ENCODE data around the gene ASB2.

DNA sequence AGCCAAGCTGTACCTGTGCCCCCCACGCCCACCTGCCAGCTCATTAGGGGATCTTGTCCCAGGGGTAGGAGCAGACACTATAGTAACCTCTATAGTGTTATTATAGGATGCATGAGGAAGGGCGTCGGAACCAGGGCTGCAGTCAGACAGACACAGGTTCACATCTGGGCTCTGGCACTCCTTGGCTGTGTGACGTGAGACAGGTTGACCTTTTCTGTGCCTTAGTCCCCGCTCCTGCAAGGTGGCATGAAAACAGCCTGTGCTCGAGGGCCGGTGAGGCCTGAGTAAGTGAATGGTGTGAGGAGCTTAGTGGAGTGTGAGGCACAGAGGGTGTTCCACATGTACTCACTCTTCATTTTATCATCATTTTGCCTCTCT lies 19.0 kb downstream of the ASB2 start:
- TF ChIP-seq, protein P1, sequence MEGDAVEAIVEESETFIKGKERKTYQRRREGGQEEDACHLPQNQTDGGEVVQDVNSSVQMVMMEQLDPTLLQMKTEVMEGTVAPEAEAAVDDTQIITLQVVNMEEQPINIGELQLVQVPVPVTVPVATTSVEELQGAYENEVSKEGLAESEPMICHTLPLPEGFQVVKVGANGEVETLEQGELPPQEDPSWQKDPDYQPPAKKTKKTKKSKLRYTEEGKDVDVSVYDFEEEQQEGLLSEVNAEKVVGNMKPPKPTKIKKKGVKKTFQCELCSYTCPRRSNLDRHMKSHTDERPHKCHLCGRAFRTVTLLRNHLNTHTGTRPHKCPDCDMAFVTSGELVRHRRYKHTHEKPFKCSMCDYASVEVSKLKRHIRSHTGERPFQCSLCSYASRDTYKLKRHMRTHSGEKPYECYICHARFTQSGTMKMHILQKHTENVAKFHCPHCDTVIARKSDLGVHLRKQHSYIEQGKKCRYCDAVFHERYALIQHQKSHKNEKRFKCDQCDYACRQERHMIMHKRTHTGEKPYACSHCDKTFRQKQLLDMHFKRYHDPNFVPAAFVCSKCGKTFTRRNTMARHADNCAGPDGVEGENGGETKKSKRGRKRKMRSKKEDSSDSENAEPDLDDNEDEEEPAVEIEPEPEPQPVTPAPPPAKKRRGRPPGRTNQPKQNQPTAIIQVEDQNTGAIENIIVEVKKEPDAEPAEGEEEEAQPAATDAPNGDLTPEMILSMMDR (conservative IDR thresholded peaks at IDR 0.05; ENCODE audit: low read depth, low read length) = no peak
- no peak for TF ChIP-seq EZH2 (IDR thresholded peaks at IDR 0.05; ENCODE audit: borderline replicate concordance, low read depth, low read length, poor library complexity, severe bottlenecking)

All from A673 (cell line).